IMR-90 (cell line): Measurements from ENCODE around the gene RNU6-1. TPM values are rescaled to one million over a fixed set of nuclear protein-coding genes. Genes with fewer than 3 reads are reported as not detected.

Source experiments
- ATAC-seq: fragments of 200-7000 bp; cut with Tn5 transposase; 2 replicates; pipeline ENCODE4 v1.9.1; 2020; ENCODE audit warnings: low read depth, mild to moderate bottlenecking, moderate library complexity
- BruUV-seq: library from RNA; stranded (reverse); fragments of 400-500 nt; replicated peaks from 2 replicates; lab custom pipeline; 2021; lab: Mats Ljungman, UMichigan
- CTCF ChIA-PET: fragments of 300-600 bp; formaldehyde crosslinking; extraction: SDS; loops from one replicate; lab custom pipeline; 2021; ENCODE audit warnings: antibody characterized with exemption; lab: Yijun Ruan, JAX
- POLR2A ChIA-PET: fragments of 300-600 bp; sonication (Branson Sonifier 250); formaldehyde crosslinking; loops from one replicate; lab custom pipeline; 2022; ENCODE audit warnings: antibody characterized with exemption; ENCODE audit not compliant: unreplicated experiment; lab: Charles Lee
- DNase-seq: peaks from one replicate; pipeline ENCODE4 v3.0.0; 2013
- H2AFZ ChIP-seq: replicated peaks from 2 replicates; pipeline ENCODE3; 2013; ENCODE audit warnings: low read length, mild to moderate bottlenecking; ENCODE audit not compliant: poor library complexity
- H2AK5ac ChIP-seq: 2 replicates; pipeline ENCODE4 v1.6.1; 2013; ENCODE audit warnings: low read depth, low read length, inconsistent platforms
- H2AK9ac ChIP-seq: replicated peaks from 2 replicates; pipeline ENCODE3; 2013; ENCODE audit warnings: mild to moderate bottlenecking, low read depth, low read length, moderate library complexity; ENCODE audit not compliant: poor library complexity
- H2BK120ac ChIP-seq: 2 replicates; pipeline ENCODE4 v1.6.1; 2013; ENCODE audit warnings: low read depth, low read length, inconsistent platforms
- H2BK15ac ChIP-seq: 3 replicates; pipeline ENCODE4 v1.6.1; 2013; ENCODE audit warnings: low read depth, low read length, inconsistent platforms
- H2BK20ac ChIP-seq: 2 replicates; pipeline ENCODE4 v1.6.1; 2013; ENCODE audit warnings: low read depth, mild to moderate bottlenecking, inconsistent platforms, low read length, moderate library complexity
- H2BK5ac ChIP-seq: 2 replicates; pipeline ENCODE4 v1.6.1; 2013; ENCODE audit warnings: mild to moderate bottlenecking, low read depth, low read length, inconsistent platforms; ENCODE audit not compliant: poor library complexity, severe bottlenecking
- H3K14ac ChIP-seq: replicated peaks from 2 replicates; pipeline ENCODE4 v1.6.1; 2013; ENCODE audit warnings: low read depth, low read length, inconsistent platforms
- H3K18ac ChIP-seq: 2 replicates; pipeline ENCODE4 v1.6.1; 2013; ENCODE audit warnings: low read depth, low read length, control low read depth
- H3K23ac ChIP-seq: 2 replicates; pipeline ENCODE4 v1.6.1; 2013; ENCODE audit warnings: low read depth, low read length, inconsistent platforms
- H3K27ac ChIP-seq: 2 replicates; pipeline ENCODE4 v1.5.1; 2013; ENCODE audit warnings: mild to moderate bottlenecking, control low read depth, low read length; ENCODE audit not compliant: insufficient read depth
- H3K27me3 ChIP-seq: 2 replicates; pipeline ENCODE4 v1.6.1; 2013; ENCODE audit warnings: low read length; ENCODE audit not compliant: control insufficient read depth, insufficient read depth
- H3K36me3 ChIP-seq: 2 replicates; pipeline ENCODE4 v1.6.1; 2013; ENCODE audit warnings: low read length, mixed read lengths; ENCODE audit not compliant: control insufficient read depth, insufficient read depth
- H3K4ac ChIP-seq: 2 replicates; pipeline ENCODE4 v1.6.1; 2013; ENCODE audit warnings: low read depth, low read length, inconsistent platforms
- H3K4me1 ChIP-seq: 2 replicates; pipeline ENCODE4 v1.6.1; 2013; ENCODE audit warnings: low read length, mixed read lengths; ENCODE audit not compliant: control insufficient read depth, insufficient read depth
- H3K4me2 ChIP-seq: 2 replicates; pipeline ENCODE4 v1.6.1; 2013; ENCODE audit warnings: low read depth, mild to moderate bottlenecking, control low read depth, low read length, moderate library complexity
- H3K4me3 ChIP-seq: 2 replicates; pipeline ENCODE4 v1.5.1; 2013; ENCODE audit warnings: low read depth, mild to moderate bottlenecking, control low read depth, low read length, moderate library complexity; ENCODE audit not compliant: insufficient read depth
- H3K56ac ChIP-seq: 2 replicates; pipeline ENCODE4 v1.6.1; 2013; ENCODE audit warnings: low read length, inconsistent platforms; ENCODE audit not compliant: insufficient read depth; ENCODE audit errors: extremely low read depth
- H3K79me1 ChIP-seq, 2 experiments: 2 replicates each; pipeline ENCODE4 v1.6.1; 2013; ENCODE audit warnings: low read length in 2 of 2, inconsistent platforms in 1 of 2, low read depth in 1 of 2
- H3K9ac ChIP-seq: 2 replicates; pipeline ENCODE4 v1.6.1; 2013; ENCODE audit warnings: low read depth, low read length, control low read depth
- H3K9me1 ChIP-seq: 2 replicates; pipeline ENCODE4 v1.6.1; 2013; ENCODE audit warnings: low read length, inconsistent platforms; ENCODE audit not compliant: insufficient read depth
- H3K9me3 ChIP-seq: 2 replicates; pipeline ENCODE4 v1.6.1; 2013; ENCODE audit warnings: low read length; ENCODE audit not compliant: control insufficient read depth, insufficient read depth
- H4K20me1 ChIP-seq: 2 replicates; pipeline ENCODE4 v1.6.1; 2013; ENCODE audit warnings: low read length, inconsistent platforms; ENCODE audit not compliant: insufficient read depth
- H4K5ac ChIP-seq: 2 replicates; pipeline ENCODE4 v1.6.1; 2013; ENCODE audit warnings: mild to moderate bottlenecking, low read depth, low read length, control low read depth
- H4K8ac ChIP-seq, 2 experiments: 2 replicates each; pipeline ENCODE4 v1.6.1; 2013; ENCODE audit warnings: low read depth in 2 of 2, low read length in 2 of 2, control low read depth in 1 of 2, inconsistent platforms in 1 of 2
- H4K91ac ChIP-seq: 2 replicates; pipeline ENCODE4 v1.6.1; 2013; ENCODE audit warnings: low read depth, low read length, inconsistent platforms; ENCODE audit not compliant: insufficient read depth
- BHLHE40 ChIP-seq: fragments of 150-350 bp; IDR thresholded peaks from 2 replicates; pipeline ENCODE4 v1.6.1; 2016; ENCODE audit warnings: mild to moderate bottlenecking, low read depth, low read length
- MAFK ChIP-seq: IDR thresholded peaks from 2 replicates; pipeline ENCODE4 v1.6.1; 2012; ENCODE audit warnings: low read depth, low read length, improper control_type of control experiment
- MAZ ChIP-seq: IDR thresholded peaks from 2 replicates; pipeline ENCODE4 v1.6.1; 2012; ENCODE audit warnings: low read depth, mild to moderate bottlenecking, low read length, improper control_type of control experiment, moderate library complexity, borderline replicate concordance
- RFX5 ChIP-seq: IDR thresholded peaks from 2 replicates; pipeline ENCODE4 v1.8.0; 2012; ENCODE audit warnings: low read depth, mild to moderate bottlenecking, low read length, moderate library complexity
- SMC3 ChIP-seq: fragments of 150-350 bp; IDR thresholded peaks from 2 replicates; pipeline ENCODE4 v1.6.1; 2016; ENCODE audit warnings: low read depth, mild to moderate bottlenecking, antibody characterized with exemption, low read length, moderate library complexity
- WGBS, 2 experiments: methylation state at CpG; one replicate each; pipeline versions ENCODE4 v1.1.5 to v1.1.7; 2013; ENCODE audit warnings: missing lambda C conversion rate in 2 of 2; ENCODE audit not compliant: insufficient read length in 1 of 2; ENCODE audit errors: extremely low coverage in 2 of 2; 5-methylcytosine and 5-hydroxymethylcytosine counted together
- dilution Hi-C: fragments of 300-500 bp; cut with HindIII; formaldehyde crosslinking; loops from one replicate; pipeline ENCODE4 v1.14.3; 2018; ENCODE audit warnings: low sequenced_read_pairs; ENCODE audit not compliant: unreplicated experiment
- in situ Hi-C: fragments of 300-500 bp; cut with MboI; formaldehyde crosslinking; loops from 3 replicates; pipeline ENCODE4 v1.14.3; 2019; ENCODE audit warnings: low sequenced_read_pairs, inconsistent platforms, mixed read lengths
- intact Hi-C: fragments of 100-400 bp; cut with micrococcal nuclease; formaldehyde crosslinking; loops from 2 replicates; pipeline ENCODE4 v1.10.0; 2022
- polyA plus RNA-seq, 3 experiments: library from polyadenylated mRNA; depleted of rRNA; stranded (reverse); fragments of >200 nt; gene quantifications; 2 replicates each; pipeline ENCODE4 v1.2.3, GENCODE V29; 2012; ENCODE audit warnings: low replicate concordance in 1 of 3
- total RNA-seq: library from RNA; depleted of rRNA; stranded (reverse); fragments of >200 nt; gene quantifications from 2 replicates; pipeline ENCODE4 v1.2.3, GENCODE V29; 2012
- TF ChIP-seq, protein P1 (sequence below): fragments of 150-350 bp; IDR thresholded peaks from 2 replicates; pipeline ENCODE4 v1.6.1; 2016; ENCODE audit warnings: low read depth, mild to moderate bottlenecking, low read length, moderate library complexity, borderline replicate concordance
- TF ChIP-seq, protein P2 (sequence below): conservative IDR thresholded peaks from 2 replicates; pipeline ENCODE4 v1.5.1; 2012; ENCODE audit warnings: mild to moderate bottlenecking, low read depth, low read length, improper control_type of control experiment
- TF ChIP-seq, protein P3 (sequence below): fragments of 150-350 bp; IDR thresholded peaks from 2 replicates; pipeline ENCODE4 v1.6.1; 2017; ENCODE audit warnings: mild to moderate bottlenecking, antibody characterized with exemption, low read length, low read depth

Gene RNU6-1
- total and polyA plus RNA-seq, 2 of the 4 experiments (the other 2 are of a cell fraction) = not detected

DNA sequence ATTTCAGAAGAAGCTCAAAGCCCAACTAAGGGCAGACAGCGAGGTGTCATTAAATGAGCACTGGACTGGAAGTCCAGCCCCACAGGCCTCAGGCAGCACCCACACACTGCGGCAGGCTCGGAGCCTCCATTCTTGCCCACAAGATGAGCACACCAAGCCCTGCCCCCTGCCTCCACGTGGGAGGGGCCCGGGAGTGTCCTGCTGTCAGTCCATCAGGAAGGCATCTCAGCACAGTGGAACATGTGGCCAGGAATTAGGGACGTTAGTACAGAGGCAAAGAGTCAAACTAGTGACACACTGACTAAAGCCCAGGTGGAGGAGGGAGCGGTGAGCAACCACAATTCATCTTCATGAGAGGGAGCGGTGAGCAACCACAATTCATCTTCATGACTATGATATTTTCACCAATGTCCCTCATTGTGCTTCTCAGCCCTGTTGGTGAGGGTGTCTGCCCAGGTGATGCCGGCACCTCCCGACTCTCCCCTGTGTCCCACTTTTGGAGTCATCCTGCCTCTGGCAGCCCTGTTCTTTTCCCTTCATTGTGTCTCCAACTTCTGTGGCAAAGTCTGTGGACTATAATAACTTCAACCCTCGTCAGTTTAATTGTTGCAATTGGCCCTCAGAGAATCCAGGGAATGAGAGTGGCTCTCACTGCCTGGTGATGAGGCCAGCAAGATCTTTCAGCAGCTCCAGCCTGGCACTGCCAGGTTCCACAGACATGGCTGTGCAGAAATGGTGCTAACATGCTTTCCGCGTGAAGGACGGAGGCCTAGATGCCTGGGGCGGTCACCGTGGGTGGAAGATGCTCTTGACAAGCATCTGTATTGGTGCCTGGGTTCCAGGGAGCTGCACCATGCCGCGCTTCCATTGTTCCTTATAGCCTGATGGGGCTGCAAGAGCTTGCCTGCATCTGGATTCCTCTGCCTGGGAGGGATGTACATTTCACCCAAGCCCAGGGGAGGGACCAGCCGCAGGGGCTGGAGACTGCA, 37.6 kb downstream of the RNU6-1 start:
- Histone ChIP-seq H2BK15ac (no peak overlapping the region), H3K9me3 (no peaks in the 10 kb centered on the region), H2BK5ac (no peak overlapping the region), H4K8ac (no peak overlapping the region), H3K4me3 (no peak overlapping the region), H2BK20ac (no peak overlapping the region), H3K9me1 (peaks cover 5% of the 10 kb centered on the region; the same call in 1 of the 2 replicates), H3K79me1 (no peaks in the 10 kb centered on the region; a peak in 1 of 4 replicates), H3K4me1 (no peaks in the 10 kb centered on the region), H2AFZ (no peak overlapping the region), H3K27ac (no peak overlapping the region), H4K5ac (no peak overlapping the region), H3K27me3 (no peaks in the 10 kb centered on the region), H4K20me1 (0 out of 2 replicates have a peak, but pooled peaks cover 7% of the 10 kb centered on the region), H2AK5ac (no peak overlapping the region), H2AK9ac (no peak overlapping the region), H3K23ac (no peak overlapping the region; the same call in 1 of the 2 replicates), H3K18ac (no peak overlapping the region), H3K14ac (no peak overlapping the region), H3K9ac (no peak overlapping the region), H2BK120ac (no peak overlapping the region), H3K36me3 (peaks cover 2% of the 10 kb centered on the region; the same call in 1 of the 2 replicates), H3K4ac (no peak overlapping the region), H3K4me2 (no peak overlapping the region), H4K91ac (no peak overlapping the region), H3K56ac (no peak overlapping the region; the same call in 1 of the 2 replicates)
- TF ChIP-seq, protein P1, sequence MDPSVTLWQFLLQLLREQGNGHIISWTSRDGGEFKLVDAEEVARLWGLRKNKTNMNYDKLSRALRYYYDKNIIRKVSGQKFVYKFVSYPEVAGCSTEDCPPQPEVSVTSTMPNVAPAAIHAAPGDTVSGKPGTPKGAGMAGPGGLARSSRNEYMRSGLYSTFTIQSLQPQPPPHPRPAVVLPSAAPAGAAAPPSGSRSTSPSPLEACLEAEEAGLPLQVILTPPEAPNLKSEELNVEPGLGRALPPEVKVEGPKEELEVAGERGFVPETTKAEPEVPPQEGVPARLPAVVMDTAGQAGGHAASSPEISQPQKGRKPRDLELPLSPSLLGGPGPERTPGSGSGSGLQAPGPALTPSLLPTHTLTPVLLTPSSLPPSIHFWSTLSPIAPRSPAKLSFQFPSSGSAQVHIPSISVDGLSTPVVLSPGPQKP = no peak
- TF ChIP-seq MAZ (no peak), SMC3 (no peak), RFX5 (no peak), BHLHE40 (no peak), MAFK (no peak)
- TF ChIP-seq, protein P2, sequence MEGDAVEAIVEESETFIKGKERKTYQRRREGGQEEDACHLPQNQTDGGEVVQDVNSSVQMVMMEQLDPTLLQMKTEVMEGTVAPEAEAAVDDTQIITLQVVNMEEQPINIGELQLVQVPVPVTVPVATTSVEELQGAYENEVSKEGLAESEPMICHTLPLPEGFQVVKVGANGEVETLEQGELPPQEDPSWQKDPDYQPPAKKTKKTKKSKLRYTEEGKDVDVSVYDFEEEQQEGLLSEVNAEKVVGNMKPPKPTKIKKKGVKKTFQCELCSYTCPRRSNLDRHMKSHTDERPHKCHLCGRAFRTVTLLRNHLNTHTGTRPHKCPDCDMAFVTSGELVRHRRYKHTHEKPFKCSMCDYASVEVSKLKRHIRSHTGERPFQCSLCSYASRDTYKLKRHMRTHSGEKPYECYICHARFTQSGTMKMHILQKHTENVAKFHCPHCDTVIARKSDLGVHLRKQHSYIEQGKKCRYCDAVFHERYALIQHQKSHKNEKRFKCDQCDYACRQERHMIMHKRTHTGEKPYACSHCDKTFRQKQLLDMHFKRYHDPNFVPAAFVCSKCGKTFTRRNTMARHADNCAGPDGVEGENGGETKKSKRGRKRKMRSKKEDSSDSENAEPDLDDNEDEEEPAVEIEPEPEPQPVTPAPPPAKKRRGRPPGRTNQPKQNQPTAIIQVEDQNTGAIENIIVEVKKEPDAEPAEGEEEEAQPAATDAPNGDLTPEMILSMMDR = no peak
- TF ChIP-seq, protein P3, sequence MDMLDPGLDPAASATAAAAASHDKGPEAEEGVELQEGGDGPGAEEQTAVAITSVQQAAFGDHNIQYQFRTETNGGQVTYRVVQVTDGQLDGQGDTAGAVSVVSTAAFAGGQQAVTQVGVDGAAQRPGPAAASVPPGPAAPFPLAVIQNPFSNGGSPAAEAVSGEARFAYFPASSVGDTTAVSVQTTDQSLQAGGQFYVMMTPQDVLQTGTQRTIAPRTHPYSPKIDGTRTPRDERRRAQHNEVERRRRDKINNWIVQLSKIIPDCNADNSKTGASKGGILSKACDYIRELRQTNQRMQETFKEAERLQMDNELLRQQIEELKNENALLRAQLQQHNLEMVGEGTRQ = no peak
- ChIA-PET POLR2A (no interaction called here), CTCF (no interaction called here)
- in situ Hi-C loops = no loop called here
- no TSS peak for BruUV-seq
- dilution Hi-C loops = no loop called here
- 94% methylated on average over 6 of the region's 19 CpGs; no CpG with 5 or more reads in 1 of the 2 experiments for WGBS, 2 experiments
- no peak for DNase-seq
- ATAC-seq = no peak
- intact Hi-C loops = no loop called here
